ENCODE measurements around the gene RECQL5.

RECQL5 gene

GRCh38 chr17:75679706-75680211, 12.8 kb upstream of the RECQL5 start:
- no peak for TF ChIP-seq HDGF (IDR thresholded peaks at IDR 0.05; ENCODE audit: borderline replicate concordance)
- TF ChIP-seq ELF4 (IDR thresholded peaks at IDR 0.05) = no peak
- TF ChIP-seq, protein P1, sequence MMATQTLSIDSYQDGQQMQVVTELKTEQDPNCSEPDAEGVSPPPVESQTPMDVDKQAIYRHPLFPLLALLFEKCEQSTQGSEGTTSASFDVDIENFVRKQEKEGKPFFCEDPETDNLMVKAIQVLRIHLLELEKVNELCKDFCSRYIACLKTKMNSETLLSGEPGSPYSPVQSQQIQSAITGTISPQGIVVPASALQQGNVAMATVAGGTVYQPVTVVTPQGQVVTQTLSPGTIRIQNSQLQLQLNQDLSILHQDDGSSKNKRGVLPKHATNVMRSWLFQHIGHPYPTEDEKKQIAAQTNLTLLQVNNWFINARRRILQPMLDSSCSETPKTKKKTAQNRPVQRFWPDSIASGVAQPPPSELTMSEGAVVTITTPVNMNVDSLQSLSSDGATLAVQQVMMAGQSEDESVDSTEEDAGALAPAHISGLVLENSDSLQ (IDR thresholded peaks at IDR 0.05) = no peak
- no peak for TF ChIP-seq TARDBP (IDR thresholded peaks at IDR 0.05)
- no peak for TF ChIP-seq L3MBTL2 (conservative IDR thresholded peaks at IDR 0.05)
- TF ChIP-seq FOXA1 (IDR thresholded peaks at IDR 0.05) = no peak
- no peak for TF ChIP-seq SUZ12 (IDR thresholded peaks at IDR 0.05)
- no peak for TF ChIP-seq ARNT (IDR thresholded peaks at IDR 0.05)
- TF ChIP-seq LEF1 (IDR thresholded peaks at IDR 0.05; ENCODE audit: borderline replicate concordance) = no peak
- no peak for TF ChIP-seq ZNF384 (IDR thresholded peaks at IDR 0.05)
- TF ChIP-seq CTBP1 (IDR thresholded peaks at IDR 0.05; ENCODE audit: borderline replicate concordance) = no peak
- POLR2A ChIA-PET = no interaction called here
- CTCF ChIA-PET = interaction anchor here (1.0 to 1.7 kb wide), 2 partner anchors 24 to 68 kb away, joined by 6 to 8 read pairs; no protein-coding TSS in a partner anchor
- no peak for DNase-seq (ENCODE audit: extremely low spot score)

GRCh38 chr17:75676461-75676860, 9.5 kb upstream of the RECQL5 start:
- POLR2A ChIA-PET = interaction anchor here (1.2 kb wide), 1 partner anchor 103 kb away, joined by 4 read pairs; a partner anchor contains a TSS
- CTCF ChIA-PET = interaction anchor here (1.3 kb wide), 1 partner anchor 73 kb away, joined by 3 read pairs; no protein-coding TSS in a partner anchor
- DNase-seq (ENCODE audit: extremely low spot score) = no peak
- TF ChIP-seq SP1 (IDR thresholded peaks at IDR 0.05) (no peak), LEF1 (IDR thresholded peaks at IDR 0.05; ENCODE audit: borderline replicate concordance) (no peak), FOXM1 (IDR thresholded peaks at IDR 0.05; ENCODE audit: borderline replicate concordance) (no peak)

DNA sequence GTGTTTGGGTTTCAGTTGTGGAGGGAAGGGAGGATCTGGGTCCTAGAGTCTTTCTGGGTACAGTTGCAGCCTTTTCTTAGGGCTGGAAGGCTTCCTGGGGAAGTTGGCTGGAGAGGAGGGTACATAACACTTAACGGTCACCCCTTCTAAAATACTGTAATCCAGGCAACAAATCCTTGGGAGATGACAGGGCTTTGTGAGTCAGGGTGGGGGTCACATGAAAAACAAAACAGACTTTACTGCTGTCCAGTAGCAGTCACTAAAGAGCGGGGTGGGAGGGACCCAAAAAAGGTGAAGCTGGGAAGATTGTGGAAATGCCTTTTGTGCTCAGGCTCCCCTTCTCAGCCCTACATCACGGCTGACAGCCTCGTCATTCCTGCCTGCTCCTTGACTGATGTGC, 6.5 kb upstream of the RECQL5 start:
- TF ChIP-seq ARNT (IDR thresholded peaks at IDR 0.05) (no peak), NFRKB (IDR thresholded peaks at IDR 0.05) (no peak), BHLHE40 (IDR thresholded peaks at IDR 0.05; ENCODE audit: borderline replicate concordance) (no peak), SP1 (IDR thresholded peaks at IDR 0.05) (no peak), L3MBTL2 (conservative IDR thresholded peaks at IDR 0.05) (no peak)
- CTCF ChIA-PET = interaction anchor here (1.0 to 2.6 kb wide), 3 partner anchors 40 to 77 kb away, joined by 3 to 11 read pairs (median 4); partner anchors contain the start of gene SMIM5
- no peak for DNase-seq (ENCODE audit: extremely low spot score)
- POLR2A ChIA-PET = no interaction called here

DNA sequence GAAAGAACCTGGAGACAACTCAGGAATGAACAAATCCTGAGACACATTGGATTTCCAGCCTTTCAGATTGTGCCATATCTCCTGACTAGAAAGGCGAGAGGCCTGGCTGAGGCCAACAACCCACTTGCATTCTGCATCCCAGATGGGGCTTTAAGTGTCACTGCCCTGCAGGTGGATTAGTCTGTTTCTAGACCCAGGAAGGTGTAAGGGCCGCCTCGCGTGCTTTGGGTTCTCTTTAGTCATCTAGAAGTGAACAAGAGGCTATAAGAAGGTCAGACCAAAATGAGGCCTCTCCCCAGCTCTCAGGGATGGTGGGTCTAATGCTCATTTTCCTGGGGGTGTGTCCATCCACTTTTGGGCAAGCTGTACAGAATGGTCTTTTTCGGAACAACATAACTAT, 5.1 kb upstream of the RECQL5 start:
- ChIA-PET CTCF (interaction anchor here (0.6 to 1.1 kb wide), 2 partner anchors 47 to 76 kb away, joined by 3 read pairs; no protein-coding TSS in a partner anchor), POLR2A (no interaction called here)
- TF ChIP-seq CTBP1 (IDR thresholded peaks at IDR 0.05; ENCODE audit: borderline replicate concordance) = no peak
- TF ChIP-seq FOXM1 (IDR thresholded peaks at IDR 0.05; ENCODE audit: borderline replicate concordance) = no peak
- no peak for TF ChIP-seq ELF4 (IDR thresholded peaks at IDR 0.05)
- TF ChIP-seq ZNF384 (IDR thresholded peaks at IDR 0.05) = no peak
- DNase-seq (ENCODE audit: extremely low spot score) = no peak

GRCh38 chr17:75670868-75671267, 3.9 kb upstream of the RECQL5 start:
- TF ChIP-seq TARDBP (IDR thresholded peaks at IDR 0.05) (no peak), L3MBTL2 (conservative IDR thresholded peaks at IDR 0.05) (no peak), FOXM1 (IDR thresholded peaks at IDR 0.05; ENCODE audit: borderline replicate concordance) (no peak), SUZ12 (IDR thresholded peaks at IDR 0.05) (no peak), ELF4 (IDR thresholded peaks at IDR 0.05) (no peak), ZNF384 (IDR thresholded peaks at IDR 0.05) (no peak), SP1 (IDR thresholded peaks at IDR 0.05) (no peak), FOXK2 (IDR thresholded peaks at IDR 0.05) (no peak), HDGF (IDR thresholded peaks at IDR 0.05; ENCODE audit: borderline replicate concordance) (no peak), ARNT (IDR thresholded peaks at IDR 0.05) (no peak), LEF1 (IDR thresholded peaks at IDR 0.05; ENCODE audit: borderline replicate concordance) (no peak), FOXA1 (IDR thresholded peaks at IDR 0.05) (no peak), NFRKB (IDR thresholded peaks at IDR 0.05) (no peak), CTBP1 (IDR thresholded peaks at IDR 0.05; ENCODE audit: borderline replicate concordance) (no peak), BHLHE40 (IDR thresholded peaks at IDR 0.05; ENCODE audit: borderline replicate concordance) (no peak)
- TF ChIP-seq, protein P1 (IDR thresholded peaks at IDR 0.05) = no peak
- ChIA-PET POLR2A (interaction anchor here (1.1 kb wide), 1 partner anchor 68 kb away, joined by 3 read pairs; no protein-coding TSS in a partner anchor), CTCF (interaction anchor here (0.6 to 1.4 kb wide), 4 partner anchors 17 to 382 kb away, joined by 3 to 5 read pairs (median 4); partner anchors contain the start of genes SLC25A19 and SMIM5)
- no peak for DNase-seq (ENCODE audit: extremely low spot score)

DNA sequence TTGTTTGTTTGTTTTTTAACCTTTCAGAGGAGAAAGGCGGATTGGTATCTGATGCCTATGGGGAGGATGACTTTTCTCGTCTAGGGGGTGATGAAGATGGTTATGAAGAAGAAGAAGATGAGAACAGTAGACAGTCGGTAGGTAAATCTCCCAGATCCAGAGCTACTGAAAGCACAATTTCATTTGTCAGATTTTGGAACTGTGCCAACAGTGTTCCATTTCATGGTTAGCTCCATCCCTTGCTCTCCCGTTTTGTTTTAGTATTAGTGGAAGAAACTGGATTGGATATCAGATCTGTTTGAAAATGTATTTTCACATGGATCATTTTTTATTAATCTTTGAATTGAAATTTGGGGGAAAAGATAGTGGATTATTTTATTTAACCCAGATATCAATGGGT, 1.5 kb upstream of the RECQL5 start:
- no peak for DNase-seq (ENCODE audit: extremely low spot score)
- POLR2A ChIA-PET = no interaction called here
- CTCF ChIA-PET = no interaction called here
- TF ChIP-seq NFRKB (IDR thresholded peaks at IDR 0.05) (no peak), SUZ12 (IDR thresholded peaks at IDR 0.05) (no peak), ARNT (IDR thresholded peaks at IDR 0.05) (no peak), FOXK2 (IDR thresholded peaks at IDR 0.05) (no peak), L3MBTL2 (conservative IDR thresholded peaks at IDR 0.05) (no peak), FOXA1 (IDR thresholded peaks at IDR 0.05) (no peak), BHLHE40 (IDR thresholded peaks at IDR 0.05; ENCODE audit: borderline replicate concordance) (no peak), SP1 (IDR thresholded peaks at IDR 0.05) (no peak), FOXM1 (IDR thresholded peaks at IDR 0.05; ENCODE audit: borderline replicate concordance) (no peak), TARDBP (IDR thresholded peaks at IDR 0.05) (no peak), HDGF (IDR thresholded peaks at IDR 0.05; ENCODE audit: borderline replicate concordance) (no peak), LEF1 (IDR thresholded peaks at IDR 0.05; ENCODE audit: borderline replicate concordance) (no peak), CTBP1 (IDR thresholded peaks at IDR 0.05; ENCODE audit: borderline replicate concordance) (no peak), ELF4 (IDR thresholded peaks at IDR 0.05) (no peak)
- TF ChIP-seq, protein P1 (IDR thresholded peaks at IDR 0.05) = no peak

Data from HEK293T (cell line).